Measurements from ENCODE around the gene FUS. TPM values are rescaled to one million over a fixed set of nuclear protein-coding genes. Genes with fewer than 3 reads are reported as not detected.

Gene FUS
- polyA plus RNA-seq, 1 donor from 2014 or later = 167 TPM

DNA sequence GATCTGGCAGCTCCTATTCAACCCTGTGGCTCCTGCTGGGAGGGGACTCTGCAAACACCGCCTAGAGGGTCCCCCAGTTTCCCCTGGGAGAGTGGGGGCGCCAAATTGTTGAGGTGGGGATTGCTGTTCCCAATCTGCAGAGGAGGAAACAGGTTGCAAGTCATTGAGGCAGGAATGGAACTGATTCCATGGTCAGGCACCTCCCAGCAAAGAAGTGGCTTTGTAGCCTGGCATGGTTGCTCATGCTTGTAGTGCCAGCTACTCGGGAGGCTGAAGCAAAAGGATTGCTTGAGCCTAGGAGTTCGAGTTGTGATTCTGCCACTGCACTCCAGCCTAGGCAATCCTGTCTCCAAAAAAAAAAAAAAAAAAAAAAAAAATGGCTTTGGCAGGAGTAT is 37.2 kb downstream of the FUS start:
- Mint-ChIP-seq H3K4me3 (peak overlapping the region; percentile 70 to 92 (median 76)), H3K27me3 (peaks cover 32% of the 10 kb centered on the region), H3K4me1 (peaks cover 6 to 16% (median 15%) of the 10 kb centered on the region in 3 donors), H3K36me3 (no peaks in the 10 kb centered on the region), H3K27ac (no peak overlapping the region), H3K9me3 (no peaks in the 10 kb centered on the region)

DNA sequence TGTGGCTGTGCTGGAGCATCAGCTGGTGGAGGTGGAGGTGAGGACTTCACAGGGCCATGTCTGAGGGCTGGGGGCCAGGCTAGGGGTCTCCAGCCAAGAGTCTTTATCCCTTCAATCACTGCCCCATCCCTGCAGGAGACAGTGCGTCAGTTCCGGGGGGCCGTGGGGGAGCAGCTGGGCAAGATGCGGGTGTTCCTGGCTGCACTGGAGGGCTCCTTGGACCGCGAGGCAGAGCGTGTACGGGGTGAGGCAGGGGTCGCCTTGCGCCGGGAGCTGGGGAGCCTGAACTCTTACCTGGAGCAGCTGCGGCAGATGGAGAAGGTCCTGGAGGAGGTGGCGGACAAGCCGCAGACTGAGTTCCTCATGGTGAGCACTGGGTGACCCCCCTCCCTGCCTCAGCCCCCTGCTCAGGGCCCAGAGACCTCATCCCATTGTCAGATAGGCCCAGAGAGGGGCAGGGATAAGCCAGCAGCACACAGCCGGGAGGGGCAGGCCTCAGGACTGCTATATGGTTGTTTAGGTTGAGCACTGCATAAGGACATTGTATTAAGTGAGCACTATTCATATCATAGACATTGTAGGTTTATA is 39.3 kb downstream of the FUS start:
- no peaks in the 10 kb centered on the region for H3K36me3 Mint-ChIP-seq
- no peak overlapping the region for H3K4me3 Mint-ChIP-seq
- peaks cover 6 to 16% (median 9%) of the 10 kb centered on the region in 3 donors for H3K4me1 Mint-ChIP-seq
- H3K27ac Mint-ChIP-seq = no peak overlapping the region
- H3K27me3 Mint-ChIP-seq = peaks cover 30% of the 10 kb centered on the region
- no peaks in the 10 kb centered on the region for H3K9me3 Mint-ChIP-seq

DNA sequence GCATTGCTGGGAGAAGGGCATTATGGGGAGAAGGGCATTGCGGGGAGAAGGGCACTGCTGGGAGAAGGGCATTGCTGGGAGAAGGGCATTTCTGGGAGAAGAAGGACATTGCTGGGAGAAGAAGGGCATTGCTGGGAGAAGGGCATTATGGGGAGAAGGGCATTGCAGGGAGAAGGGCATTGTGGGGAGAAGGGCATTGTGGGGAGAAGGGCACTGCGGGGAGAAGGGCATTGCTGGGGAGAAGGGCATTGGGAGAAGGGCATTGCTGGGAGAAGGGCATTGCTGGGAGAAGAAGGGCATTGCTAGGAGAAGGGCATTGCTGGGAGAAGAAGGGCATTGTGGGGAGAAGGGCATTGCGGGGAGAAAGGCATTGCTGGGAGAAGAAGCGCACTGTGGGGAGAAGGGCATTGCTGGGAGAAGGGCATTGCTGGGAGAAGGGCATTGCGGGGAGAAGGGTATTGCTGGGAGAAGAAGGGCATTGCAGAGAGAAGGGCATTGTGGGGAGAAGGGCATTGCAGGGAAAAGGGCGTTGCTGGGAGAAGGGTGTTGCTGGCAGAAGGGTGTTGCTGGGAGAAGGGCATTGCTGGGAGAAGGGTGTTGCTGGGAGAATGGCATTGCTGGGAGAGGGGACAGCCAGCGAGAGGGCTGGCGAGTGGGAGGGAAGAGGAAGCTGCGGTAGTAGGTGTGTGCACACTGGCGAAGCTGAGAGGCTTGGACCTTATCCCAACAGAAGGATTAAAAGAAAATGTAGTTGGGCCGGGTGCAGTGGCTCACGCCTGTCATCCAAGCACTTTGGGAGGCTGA is 41.6 kb downstream of the FUS start:
- no peak overlapping the region for H3K4me3 Mint-ChIP-seq
- H3K4me1 Mint-ChIP-seq = peaks cover 0 to 9% (median 4%) of the 10 kb centered on the region in 3 donors
- no peaks in the 10 kb centered on the region for H3K9me3 Mint-ChIP-seq
- H3K27ac Mint-ChIP-seq = no peak overlapping the region
- H3K27me3 Mint-ChIP-seq = peaks cover 23% of the 10 kb centered on the region
- H3K36me3 Mint-ChIP-seq = no peaks in the 10 kb centered on the region

DNA sequence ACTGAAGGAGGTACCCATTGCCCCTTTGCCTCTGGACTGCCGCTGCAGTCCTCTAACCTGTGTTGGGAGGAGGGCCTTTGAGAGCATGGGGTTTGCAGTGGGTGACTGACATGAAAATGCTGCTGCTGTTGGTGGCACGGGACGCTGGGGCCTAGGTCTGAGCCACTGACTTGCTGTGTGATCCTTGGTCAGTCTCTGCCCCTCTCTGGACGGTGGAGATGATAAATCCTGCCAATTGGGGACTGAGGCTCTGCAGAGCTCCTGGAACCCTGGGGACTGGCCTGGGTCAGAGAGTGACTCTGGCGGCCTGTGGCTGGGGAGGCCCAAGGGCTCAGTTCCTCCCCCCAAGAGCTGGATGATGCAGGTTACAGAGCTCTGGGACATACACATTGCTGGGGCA is 43.1 kb downstream of the FUS start:
- no peak overlapping the region for H3K4me3 Mint-ChIP-seq
- H3K9me3 Mint-ChIP-seq = no peaks in the 10 kb centered on the region
- peaks cover 11% of the 10 kb centered on the region for H3K27me3 Mint-ChIP-seq
- no peak overlapping the region for H3K27ac Mint-ChIP-seq
- no peaks in the 10 kb centered on the region for H3K36me3 Mint-ChIP-seq
- H3K4me1 Mint-ChIP-seq = peaks cover 0 to 2% (median 0%) of the 10 kb centered on the region in 3 donors

DNA sequence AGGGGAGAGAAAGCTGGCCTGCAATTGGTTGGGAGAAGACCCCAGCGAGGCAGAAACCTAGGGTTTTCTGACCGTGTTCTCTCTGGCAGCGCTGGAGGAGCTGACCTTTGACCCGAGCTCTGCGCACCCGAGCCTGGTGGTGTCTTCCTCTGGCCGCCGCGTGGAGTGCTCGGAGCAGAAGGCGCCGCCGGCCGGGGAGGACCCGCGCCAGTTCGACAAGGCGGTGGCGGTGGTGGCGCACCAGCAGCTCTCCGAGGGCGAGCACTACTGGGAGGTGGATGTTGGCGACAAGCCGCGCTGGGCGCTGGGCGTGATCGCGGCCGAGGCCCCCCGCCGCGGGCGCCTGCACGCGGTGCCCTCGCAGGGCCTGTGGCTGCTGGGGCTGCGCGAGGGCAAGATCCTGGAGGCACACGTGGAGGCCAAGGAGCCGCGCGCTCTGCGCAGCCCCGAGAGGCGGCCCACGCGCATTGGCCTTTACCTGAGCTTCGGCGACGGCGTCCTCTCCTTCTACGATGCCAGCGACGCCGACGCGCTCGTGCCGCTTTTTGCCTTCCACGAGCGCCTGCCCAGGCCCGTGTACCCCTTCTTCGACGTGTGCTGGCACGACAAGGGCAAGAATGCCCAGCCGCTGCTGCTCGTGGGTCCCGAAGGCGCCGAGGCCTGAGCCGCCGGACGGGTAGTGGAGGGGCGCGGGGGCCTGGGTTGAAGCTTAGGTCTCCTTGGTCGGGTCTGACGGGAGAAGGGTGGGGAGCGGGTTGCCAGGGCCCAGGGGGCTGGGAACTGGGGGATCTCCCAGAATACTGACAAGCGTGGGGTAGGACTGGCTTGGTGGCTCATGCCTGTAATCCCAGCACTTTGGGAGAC is 44.4 kb downstream of the FUS start:
- Mint-ChIP-seq H3K4me1 (peaks cover 0 to 2% (median 0%) of the 10 kb centered on the region in 3 donors), H3K4me3 (no peak overlapping the region), H3K27me3 (no peaks in the 10 kb centered on the region), H3K9me3 (no peaks in the 10 kb centered on the region), H3K27ac (no peak overlapping the region), H3K36me3 (no peaks in the 10 kb centered on the region)

DNA sequence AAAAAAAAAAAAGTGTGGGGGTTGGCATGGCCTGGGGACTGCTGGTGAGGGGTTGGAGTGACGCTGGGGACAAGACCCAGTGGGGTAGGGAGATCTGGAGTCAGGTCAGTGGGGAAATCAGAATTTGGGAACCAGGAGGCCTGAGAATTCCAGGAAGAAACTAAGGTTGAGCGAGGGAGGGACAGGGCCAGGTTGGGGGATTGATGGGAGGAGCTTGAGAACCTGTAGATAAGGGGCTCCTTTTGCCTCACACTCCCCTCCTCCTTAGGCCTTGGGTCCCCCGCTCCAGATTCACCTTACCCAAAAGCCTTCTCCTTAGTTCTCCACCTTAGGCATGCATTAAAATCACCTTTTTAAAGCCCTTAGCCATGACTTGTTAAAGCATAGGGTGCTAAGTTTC is 45.3 kb downstream of the FUS start:
- no peaks in the 10 kb centered on the region for H3K27me3 Mint-ChIP-seq
- H3K4me3 Mint-ChIP-seq = no peak overlapping the region
- peaks cover 0 to 2% (median 0%) of the 10 kb centered on the region in 3 donors for H3K4me1 Mint-ChIP-seq
- no peaks in the 10 kb centered on the region for H3K9me3 Mint-ChIP-seq
- H3K36me3 Mint-ChIP-seq = no peaks in the 10 kb centered on the region
- no peak overlapping the region for H3K27ac Mint-ChIP-seq

DNA sequence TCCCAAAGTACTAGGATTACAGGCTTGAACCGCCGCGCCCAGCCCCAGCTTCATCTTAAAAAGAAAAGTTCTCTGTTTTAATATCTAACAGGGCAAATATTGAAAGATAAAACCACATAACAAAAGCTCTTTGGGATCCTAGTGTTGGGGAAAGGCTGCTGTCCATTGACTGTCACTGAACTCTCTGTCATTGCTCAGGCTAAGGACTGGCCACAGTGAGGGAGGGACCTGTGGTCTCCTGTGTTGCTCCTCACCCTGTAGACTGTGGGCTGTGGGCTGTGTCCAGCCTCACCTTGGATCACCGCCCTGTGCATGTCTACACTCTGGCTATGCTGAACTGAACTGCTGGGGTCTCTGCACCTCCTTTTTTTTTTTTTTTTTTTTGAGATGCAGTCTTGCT is 48.3 kb downstream of the FUS start:
- Mint-ChIP-seq H3K9me3 (no peaks in the 10 kb centered on the region), H3K4me1 (no peaks in the 10 kb centered on the region), H3K4me3 (no peak overlapping the region), H3K27ac (no peak overlapping the region), H3K27me3 (peaks cover 4% of the 10 kb centered on the region), H3K36me3 (no peaks in the 10 kb centered on the region)

DNA sequence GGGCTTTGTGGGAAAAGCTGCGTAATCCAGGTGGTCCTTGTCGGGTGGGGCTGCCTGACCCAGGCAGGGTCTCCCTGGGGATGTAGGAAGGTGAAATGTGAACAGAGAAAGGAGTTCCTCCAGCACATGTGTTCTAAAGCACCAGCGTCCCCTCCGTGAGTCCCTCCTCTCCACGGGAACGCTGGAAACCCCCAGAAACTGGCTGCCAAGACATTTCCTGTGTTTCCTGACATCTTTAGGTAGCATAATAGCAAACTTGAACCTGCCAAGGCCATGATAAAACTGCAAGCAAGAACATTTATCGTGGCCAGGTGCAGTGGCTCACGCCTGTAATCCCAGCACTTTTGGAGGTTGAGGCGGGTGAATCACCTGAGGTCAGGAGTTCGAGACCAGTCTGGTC is 49.6 kb downstream of the FUS start:
- Mint-ChIP-seq H3K27ac (no peak overlapping the region), H3K9me3 (no peaks in the 10 kb centered on the region), H3K4me3 (no peak overlapping the region), H3K27me3 (peaks cover 7% of the 10 kb centered on the region), H3K4me1 (no peaks in the 10 kb centered on the region), H3K36me3 (no peaks in the 10 kb centered on the region)

DNA sequence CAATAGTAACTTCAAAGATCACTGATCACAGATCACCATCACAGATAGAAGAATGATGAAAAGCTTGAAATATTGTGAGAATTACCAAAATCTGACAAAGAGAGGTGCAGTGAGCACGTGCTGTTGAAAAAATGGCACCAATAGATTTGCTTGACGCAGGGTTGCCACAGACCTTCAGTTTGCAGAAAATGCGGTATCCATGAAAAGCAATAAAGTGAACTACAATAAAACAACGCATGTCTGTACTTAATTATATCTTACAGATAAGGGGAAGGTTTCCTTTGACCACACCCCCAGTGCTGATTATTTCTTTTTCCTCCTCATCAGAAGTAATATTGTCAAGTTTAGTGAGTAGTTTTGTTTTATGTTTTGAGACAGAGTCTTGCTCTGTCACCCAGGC is 58.1 kb downstream of the FUS start:
- H3K4me3 Mint-ChIP-seq = no peak overlapping the region
- H3K9me3 Mint-ChIP-seq = no peaks in the 10 kb centered on the region
- H3K27me3 Mint-ChIP-seq = peaks cover 4% of the 10 kb centered on the region
- H3K36me3 Mint-ChIP-seq = no peaks in the 10 kb centered on the region
- peaks cover 0 to 7% (median 0%) of the 10 kb centered on the region in 3 donors for H3K4me1 Mint-ChIP-seq
- H3K27ac Mint-ChIP-seq = no peak overlapping the region

Other genes starting within 250 kb of the FUS start
- gene ORAI3, start 231.1 kb upstream of the FUS start, polyA plus RNA-seq = 68.8 TPM
- gene SETD1A, start 222.4 kb upstream of the FUS start, polyA plus RNA-seq = 3.0 TPM
- gene HSD3B7, start 194.9 kb upstream of the FUS start, polyA plus RNA-seq = not detected
- 0.18 TPM for gene STX1B, start 169.5 kb upstream of the FUS start, polyA plus RNA-seq
- gene STX4, start 146.6 kb upstream of the FUS start, polyA plus RNA-seq = 30.3 TPM
- gene ZNF668, start 105.9 kb upstream of the FUS start, polyA plus RNA-seq = 10.6 TPM
- gene ZNF646, start 105.7 kb upstream of the FUS start, polyA plus RNA-seq = 9.3 TPM
- 0.83 TPM for gene PRSS53, start 91.2 kb upstream of the FUS start, polyA plus RNA-seq
- 90.7 TPM for gene VKORC1, start 85.3 kb upstream of the FUS start, polyA plus RNA-seq
- 38.2 TPM for gene BCKDK, start 71.8 kb upstream of the FUS start, polyA plus RNA-seq
- 69.5 TPM for gene KAT8, start 62.5 kb upstream of the FUS start, polyA plus RNA-seq
- not detected for gene PRSS8, start 44.4 kb upstream of the FUS start, polyA plus RNA-seq
- gene PRSS36, start 30.1 kb upstream of the FUS start, polyA plus RNA-seq = 1.4 TPM
- gene PYCARD, start 22.6 kb downstream of the FUS start, polyA plus RNA-seq = 130 TPM
- gene TRIM72, start 34.0 kb downstream of the FUS start, polyA plus RNA-seq = not detected
- not detected for gene PYDC1, start 37.0 kb downstream of the FUS start, polyA plus RNA-seq
- gene ITGAM, start 79.8 kb downstream of the FUS start, polyA plus RNA-seq = 23.2 TPM
- gene ITGAX, start 175.0 kb downstream of the FUS start, polyA plus RNA-seq = 6.2 TPM
- not detected for gene ITGAD, start 213.2 kb downstream of the FUS start, polyA plus RNA-seq
- gene COX6A2, start 248.2 kb downstream of the FUS start, polyA plus RNA-seq = not detected